CD4-positive, alpha-beta T cell treated with Interleukin-6 for 4 hours (primary cell): ENCODE results near the gene BLVRA.

Experiments used
- DNase-seq: peaks from one replicate; pipeline ENCODE4 v3.0.0-alpha.2; 2020; ENCODE audit warnings: mixed read lengths

The BLVRA gene

GRCh38 chr7:43750016-43750887, 8.2 kb upstream of the BLVRA start:
- DNase-seq: no peak

- no peak for DNase-seq
Observed at GRCh38 chr7:43752411-43752810, 6.1 kb upstream of the BLVRA start.

- no peak for DNase-seq
Observed at GRCh38 chr7:43753271-43753810, 5.1 kb upstream of the BLVRA start.

GRCh38 chr7:43753843-43754242, 4.6 kb upstream of the BLVRA start:
- DNase-seq: no peak

GRCh38 chr7:43754596-43754995, 3.9 kb upstream of the BLVRA start:
- DNase-seq: no peak

- DNase-seq: no peak
Observed at GRCh38 chr7:43756368-43757072, 2.0 kb upstream of the BLVRA start.

GRCh38 chr7:43757073-43757720, 1.3 kb upstream of the BLVRA start:
- DNase-seq: no peak

- DNase-seq: peak; percentile 47
Observed at GRCh38 chr7:43758822-43759683, 573 bp downstream of the BLVRA start.

- no peak for DNase-seq
Observed at GRCh38 chr7:43760861-43761260, 2.4 kb downstream of the BLVRA start.

GRCh38 chr7:43761382-43761781, 2.9 kb downstream of the BLVRA start:
- DNase-seq: no peak

- DNase-seq: no peak
Observed at GRCh38 chr7:43761938-43762692, 3.6 kb downstream of the BLVRA start.

- no peak for DNase-seq
Observed at GRCh38 chr7:43763183-43763582, 4.7 kb downstream of the BLVRA start.

- peak; percentile 55 for DNase-seq
Observed at GRCh38 chr7:43764039-43764761, 5.7 kb downstream of the BLVRA start.

- no peak for DNase-seq
Observed at GRCh38 chr7:43764807-43765491, 6.5 kb downstream of the BLVRA start.

GRCh38 chr7:43766564-43766963, 8.1 kb downstream of the BLVRA start:
- DNase-seq: no peak

- no peak for DNase-seq
Observed at GRCh38 chr7:43767311-43767710, 8.8 kb downstream of the BLVRA start.

GRCh38 chr7:43768201-43768886, 9.9 kb downstream of the BLVRA start:
- no peak for DNase-seq

- no peak for DNase-seq
Observed at GRCh38 chr7:43768887-43769272, 10.4 kb downstream of the BLVRA start.

- DNase-seq: no peak
Observed at GRCh38 chr7:43769281-43769680, 10.8 kb downstream of the BLVRA start.
